ENCODE measurements around the gene GCNA. TPM values are rescaled to one million over a fixed set of nuclear protein-coding genes. Genes with fewer than 3 reads are reported as not detected.
A peak's percentile ranks its signal among the peaks of the same experiment; 100 is the strongest.

The GCNA gene
- 1 to 10 TPM; 1.6 to 3.3 (median 1.9) TPM for polyA plus RNA-seq (ENCODE audit: insufficient read length in 4 of 4)

GRCh38 chrX:71578253-71579135, at the start of gene GCNA:
TSS of gene GCNA (plus strand) at chrX:71578437. CDS start at chrX:71580822, 2,385 bp downstream.
- DNase-seq (ENCODE audit: low read depth in 4 of 4, low spot score in 3 of 4), result no peak

GRCh38 chrX:71532078-71532752, 46.0 kb upstream of the GCNA start:
- no peak for DNase-seq (ENCODE audit: low read depth in 4 of 4, low spot score in 3 of 4)

GRCh38 chrX:71532753-71533425, 45.3 kb upstream of the GCNA start, which contains the start of gene OGT:
TSS of gene OGT (plus strand) at chrX:71533104. CDS start at chrX:71533300, 196 bp downstream.
- DNase-seq (ENCODE audit: low read depth in 4 of 4, low spot score in 3 of 4), result peak; percentile 76 to 89 (median 87)

DNA sequence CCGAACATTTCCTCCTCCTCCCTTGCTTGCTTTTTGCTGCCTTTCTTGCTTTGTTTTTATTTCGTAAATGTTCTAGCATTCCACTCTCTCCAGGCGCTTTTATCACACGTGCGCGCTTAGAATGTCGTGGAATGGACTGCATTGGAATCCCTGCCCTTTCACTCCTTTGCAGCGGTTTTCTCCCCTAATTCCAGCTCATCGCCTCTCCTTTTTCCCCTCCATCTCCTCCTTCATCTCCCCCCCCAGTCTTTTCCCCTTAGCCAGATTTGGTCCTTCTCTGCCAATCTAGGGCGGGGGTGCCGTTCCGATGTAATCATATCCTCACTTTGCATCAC, 44.8 kb upstream of the GCNA start:
- no peak for DNase-seq (ENCODE audit: low read depth in 4 of 4, low spot score in 3 of 4)

DNA sequence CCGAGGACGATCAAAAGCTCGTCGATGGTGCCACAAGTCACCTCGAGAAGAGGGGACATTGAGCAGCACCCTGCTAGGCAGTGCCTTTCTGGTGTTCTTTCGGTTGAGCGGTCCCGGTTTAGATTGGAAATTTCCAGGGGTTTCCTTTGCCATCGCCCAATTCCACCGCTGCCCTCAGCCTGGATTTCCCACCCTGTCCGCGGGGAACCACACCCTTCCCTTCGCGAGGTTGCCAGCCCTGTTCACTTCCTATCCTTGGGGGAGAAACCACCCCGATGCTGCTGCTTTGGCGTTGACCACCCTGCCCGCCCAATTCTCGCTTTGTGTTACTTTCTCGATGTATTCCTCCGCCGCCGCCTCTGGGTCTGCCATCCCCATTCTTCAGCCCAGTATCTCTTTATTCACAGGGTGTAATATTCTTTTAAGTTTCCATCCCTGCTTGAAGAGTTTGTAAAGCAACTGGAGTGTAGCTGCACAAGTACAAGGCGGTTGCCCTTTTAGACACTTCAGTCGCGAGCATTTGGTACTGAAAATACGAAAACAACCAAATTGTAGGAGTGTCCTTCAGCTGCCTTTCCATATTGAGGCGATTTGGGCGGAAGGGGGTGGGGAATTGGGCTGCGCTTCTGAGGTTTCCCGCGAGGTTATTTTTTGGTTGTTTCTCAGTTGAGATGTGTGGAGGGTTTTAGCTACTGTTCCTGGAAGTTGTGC, 44.2 kb upstream of the GCNA start:
- no peak for DNase-seq (ENCODE audit: low read depth in 4 of 4, low spot score in 3 of 4)

- no peak for DNase-seq (ENCODE audit: low read depth in 4 of 4, low spot score in 3 of 4)
Observed at GRCh38 chrX:71534773-71535544, 43.3 kb upstream of the GCNA start.

DNA sequence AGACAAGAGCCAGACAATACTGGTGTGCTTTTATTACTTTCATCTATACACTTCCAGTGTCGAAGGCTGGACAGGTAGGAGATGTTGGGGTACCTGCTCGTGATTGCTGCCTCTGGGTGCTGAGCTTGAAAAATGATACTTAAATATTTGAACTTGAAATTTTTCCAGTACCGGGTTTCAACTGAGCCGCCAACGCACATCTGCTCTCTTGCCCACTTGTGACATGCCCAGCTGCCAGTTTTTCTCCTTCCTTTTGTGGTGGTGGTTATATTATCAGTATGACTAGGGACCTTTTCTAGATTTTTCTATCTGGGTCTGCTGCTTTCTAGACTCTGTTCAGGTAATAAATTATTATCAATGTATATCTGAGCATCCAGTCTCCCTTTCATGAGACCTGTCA, 42.0 kb upstream of the GCNA start:
- no peak for DNase-seq (ENCODE audit: low read depth in 4 of 4, low spot score in 3 of 4)

DNA sequence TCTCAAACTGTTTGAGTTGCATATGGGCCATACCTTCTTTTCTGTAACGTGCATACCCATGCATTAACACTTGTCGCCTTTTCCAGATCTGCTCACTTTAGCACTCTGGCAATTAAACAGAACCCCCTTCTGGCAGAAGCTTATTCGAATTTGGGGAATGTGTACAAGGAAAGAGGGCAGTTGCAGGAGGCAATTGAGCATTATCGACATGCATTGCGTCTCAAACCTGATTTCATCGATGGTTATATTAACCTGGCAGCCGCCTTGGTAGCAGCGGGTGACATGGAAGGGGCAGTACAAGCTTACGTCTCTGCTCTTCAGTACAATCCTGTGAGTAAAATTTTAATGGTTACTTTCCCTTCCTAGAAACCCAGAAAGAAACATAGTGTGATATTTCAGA, 40.5 kb upstream of the GCNA start:
- no peak for DNase-seq (ENCODE audit: low read depth in 4 of 4, low spot score in 3 of 4)

DNA sequence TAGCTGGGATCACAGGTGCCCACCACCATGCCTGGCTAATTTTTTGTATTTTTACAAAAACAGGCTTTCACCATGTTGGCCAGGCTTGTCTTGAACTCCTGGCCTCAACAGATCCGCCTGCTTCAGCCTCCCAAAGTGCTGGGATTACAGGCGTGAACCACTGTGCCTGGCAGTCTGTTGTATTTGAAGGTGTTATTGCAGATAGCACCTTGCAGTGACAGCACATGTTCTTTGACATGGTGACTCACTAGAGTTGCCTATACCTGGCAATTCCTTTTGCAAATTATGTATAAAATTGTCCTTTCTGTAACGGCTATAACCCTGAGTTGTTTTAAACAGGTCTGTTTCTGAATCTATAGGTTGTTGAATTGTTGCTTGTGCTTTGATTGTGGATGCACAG, 37.4 kb upstream of the GCNA start:
- DNase-seq (ENCODE audit: low read depth in 4 of 4, low spot score in 3 of 4), result no peak

- DNase-seq (ENCODE audit: low read depth in 4 of 4, low spot score in 3 of 4), result no peak
Observed at GRCh38 chrX:71541210-71542022, 36.8 kb upstream of the GCNA start.

DNA sequence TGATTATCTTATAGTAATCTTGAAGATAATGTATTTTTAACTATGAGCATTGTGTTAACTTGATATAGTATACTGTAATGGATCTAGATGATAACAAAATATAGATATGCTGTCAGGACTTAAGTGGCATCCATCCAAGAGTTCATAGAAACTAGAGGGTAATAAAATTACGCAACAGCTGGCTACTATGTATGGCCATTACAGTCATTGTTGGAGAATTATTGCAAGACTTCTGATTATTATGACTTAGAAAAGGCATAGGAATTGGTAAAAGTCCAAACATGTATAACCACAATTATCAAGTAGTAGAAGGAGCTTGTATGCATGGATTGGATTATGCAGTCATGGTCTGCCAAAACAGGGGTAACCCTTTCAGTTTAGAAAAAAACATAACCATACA, 35.8 kb upstream of the GCNA start:
- no peak for DNase-seq (ENCODE audit: low read depth in 4 of 4, low spot score in 3 of 4)

DNA sequence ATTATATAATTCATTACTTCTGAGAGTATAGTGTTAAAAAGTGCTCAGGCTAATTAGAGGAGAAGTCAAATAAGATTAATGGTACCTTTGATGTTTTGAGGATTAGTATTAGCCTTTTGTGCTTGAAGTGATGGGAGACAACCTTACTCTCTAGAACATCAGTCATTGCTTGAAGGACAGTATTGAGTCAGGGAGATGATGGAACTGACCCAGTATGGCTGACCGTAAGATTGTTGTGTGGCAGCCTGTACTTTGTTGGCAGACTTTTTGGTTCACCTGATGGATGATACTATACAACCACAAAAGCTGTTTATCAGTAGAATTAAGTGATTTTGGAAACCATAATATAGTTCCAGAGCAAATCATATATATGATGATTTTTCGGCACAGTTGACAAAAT, 35.4 kb upstream of the GCNA start:
- no peak for DNase-seq (ENCODE audit: low read depth in 4 of 4, low spot score in 3 of 4)

GRCh38 chrX:71543316-71543715, 34.9 kb upstream of the GCNA start:
- DNase-seq (ENCODE audit: low read depth in 4 of 4, low spot score in 3 of 4), result no peak

DNA sequence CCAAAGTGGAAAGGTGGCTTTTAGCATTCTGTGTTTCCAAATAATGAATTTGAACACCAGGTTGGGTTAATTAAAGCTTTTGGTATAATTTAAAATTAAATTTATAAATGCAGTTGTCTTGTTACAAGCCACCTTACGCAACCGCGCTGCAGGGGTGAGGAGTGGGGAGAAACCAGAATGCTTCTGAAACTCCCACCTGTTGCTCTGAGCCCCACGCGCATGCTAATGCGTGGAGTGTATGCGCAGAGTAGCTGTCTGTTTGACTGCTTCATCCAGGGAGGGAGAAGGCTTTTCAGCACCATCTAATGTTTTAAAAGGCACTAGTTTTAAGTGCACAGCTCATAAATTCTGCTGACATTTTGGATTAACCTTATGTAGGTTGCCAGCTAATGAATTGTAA, 32.9 kb upstream of the GCNA start:
- no peak for DNase-seq (ENCODE audit: low read depth in 4 of 4, low spot score in 3 of 4)

DNA sequence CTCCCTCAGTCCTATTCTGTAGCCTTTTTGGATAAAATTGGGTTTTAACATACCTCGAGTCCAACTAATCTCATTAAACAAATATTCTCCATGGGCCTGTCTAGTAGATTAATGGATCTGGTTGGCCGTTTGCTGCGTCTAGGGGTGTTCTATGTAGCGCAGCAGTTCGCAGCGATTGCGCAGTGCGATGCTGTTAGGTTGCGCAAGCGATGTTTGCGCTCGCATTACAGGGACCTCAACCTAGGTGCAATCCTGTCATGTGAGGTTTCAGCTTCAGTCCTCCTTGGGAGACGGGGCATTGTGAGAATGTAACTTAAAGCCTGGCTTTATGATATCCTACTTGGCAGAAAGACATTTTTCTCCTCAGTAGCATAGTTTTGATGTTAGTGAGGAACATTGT, 31.4 kb upstream of the GCNA start:
- DNase-seq (ENCODE audit: low read depth in 4 of 4, low spot score in 3 of 4), result no peak

DNA sequence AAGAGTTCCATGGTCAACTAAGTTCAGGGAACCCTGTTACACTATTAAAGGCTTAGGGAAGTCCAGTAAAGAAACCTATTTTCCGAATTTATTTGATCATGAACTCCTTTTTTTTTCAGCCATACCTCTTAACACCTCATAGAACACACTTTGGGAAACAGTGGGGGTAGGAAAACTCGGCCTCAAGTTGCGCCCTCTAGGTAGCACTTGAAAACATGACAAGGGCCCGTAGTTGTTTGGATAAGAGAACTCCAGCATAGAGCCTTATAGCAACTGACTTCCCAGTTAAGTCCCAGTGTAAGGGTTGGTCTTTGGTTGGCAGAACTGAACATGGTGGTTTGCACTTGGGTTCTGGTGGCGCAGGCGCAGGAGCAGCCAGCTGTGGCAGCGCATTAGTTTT, 30.9 kb upstream of the GCNA start:
- DNase-seq (ENCODE audit: low read depth in 4 of 4, low spot score in 3 of 4), result no peak

DNA sequence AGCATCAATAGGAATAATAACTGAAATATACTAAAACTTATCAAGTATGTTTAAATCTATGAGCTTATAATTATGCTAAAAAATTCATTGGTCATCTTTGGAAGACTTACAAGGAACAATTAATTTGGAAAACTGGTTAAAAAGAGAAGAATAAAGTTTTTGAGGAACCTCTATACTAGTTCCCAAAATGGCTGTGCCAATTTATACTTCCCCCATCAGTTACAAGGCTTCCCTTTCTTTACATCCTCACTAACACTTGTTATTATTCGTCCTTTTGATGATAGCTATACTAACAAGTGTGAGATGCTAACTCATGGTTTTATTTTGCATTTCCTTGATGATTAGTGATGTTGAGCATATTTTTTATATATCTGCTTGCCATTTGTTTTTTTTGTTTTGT, 28.3 kb upstream of the GCNA start:
- no peak for DNase-seq (ENCODE audit: low read depth in 4 of 4, low spot score in 3 of 4)

DNA sequence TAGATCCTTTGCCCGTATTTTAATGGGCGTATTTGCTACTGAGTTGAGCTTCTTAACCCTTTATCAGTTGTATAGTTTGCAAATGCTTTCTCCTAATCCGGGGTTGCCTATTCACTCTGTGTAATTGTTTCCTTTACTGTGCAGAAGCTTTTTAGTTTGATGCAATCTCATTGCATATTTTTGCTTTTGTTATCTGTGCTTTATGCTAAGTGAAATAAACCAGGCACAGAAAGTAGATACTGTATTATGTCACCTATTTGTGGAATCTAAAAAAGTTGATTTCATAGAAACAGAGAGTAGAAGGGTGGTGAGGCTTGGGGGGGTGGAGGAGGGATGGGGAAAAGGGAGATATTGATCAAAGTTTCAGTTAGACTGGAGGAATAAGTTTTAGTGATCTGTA, 27.7 kb upstream of the GCNA start:
- no peak for DNase-seq (ENCODE audit: low read depth in 4 of 4, low spot score in 3 of 4)

DNA sequence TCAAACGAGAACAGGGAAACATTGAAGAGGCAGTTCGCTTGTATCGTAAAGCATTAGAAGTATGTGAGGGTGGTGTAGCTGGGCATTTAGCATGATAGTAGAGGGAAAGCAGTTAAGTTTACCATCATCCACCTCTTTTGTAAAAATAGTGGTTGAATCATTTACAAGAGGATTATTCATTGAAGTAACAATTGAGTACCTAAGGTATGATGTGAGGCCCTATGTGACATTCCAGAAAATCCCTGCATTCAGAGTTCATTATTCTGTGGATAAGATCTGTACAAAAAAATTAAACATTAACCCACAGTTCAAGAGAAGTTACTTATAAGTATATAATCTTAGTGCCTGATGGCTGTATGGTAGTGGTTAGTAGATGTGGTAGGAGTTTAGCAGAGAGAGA, 22.2 kb upstream of the GCNA start:
- DNase-seq (ENCODE audit: low read depth in 4 of 4, low spot score in 3 of 4), result no peak
